ENCODE data around the gene LIMS2. TPM values are rescaled to one million over a fixed set of nuclear protein-coding genes. Genes with fewer than 3 reads are reported as not detected.

The LIMS2 gene
- total RNA-seq, 3 donors from 2014 or later, result 9.5 to 27.9 (median 19.4) TPM

- H3K36me3 ChIP-seq, result no peaks in the 10 kb centered on the region
- no peak for DNase-seq (ENCODE audit: low spot score in 2 of 2)
- H3K4me3 ChIP-seq, result no peak overlapping the region
- H3K27me3 ChIP-seq, result no peaks in the 10 kb centered on the region
- peaks cover 2 to 3% of the 10 kb centered on the region in 2 donors for H3K4me1 ChIP-seq
- intact Hi-C loops (cut with DNase I; ENCODE audit: low total_unique reads), result loop anchor here (5.0 kb wide), 1 partner anchor 1170 kb away; no protein-coding TSS in a partner anchor
- H3K27ac ChIP-seq, result no peak overlapping the region
- TF ChIP-seq CTCF (IDR thresholded peaks at IDR 0.05), result no peak
- TF ChIP-seq POLR2A (IDR thresholded peaks at IDR 0.05), result no peak
- no peak for TF ChIP-seq POLR2AphosphoS5 (IDR thresholded peaks at IDR 0.05)
- no peaks in the 10 kb centered on the region for H3K9me3 ChIP-seq
Observed at GRCh38 chr2:127641846-127642507, 33.4 kb downstream of the LIMS2 start.

- no peaks in the 10 kb centered on the region for H3K36me3 ChIP-seq
- intact Hi-C loops (cut with DNase I; ENCODE audit: low total_unique reads), result loop anchor here (5.0 kb wide), 1 partner anchor 1169 kb away; no protein-coding TSS in a partner anchor
- TF ChIP-seq CTCF (IDR thresholded peaks at IDR 0.05), result no peak
Observed at GRCh38 chr2:127641133-127641532, 34.2 kb downstream of the LIMS2 start.

GRCh38 chr2:127640082-127641072 lies 35.0 kb downstream of the LIMS2 start:
- H3K4me1 ChIP-seq, result peaks cover 3% of the 10 kb centered on the region in 2 donors
- no peak overlapping the region for H3K4me3 ChIP-seq
- TF ChIP-seq CTCF (IDR thresholded peaks at IDR 0.05) (no peak), POLR2AphosphoS5 (IDR thresholded peaks at IDR 0.05) (no peak), POLR2A (IDR thresholded peaks at IDR 0.05) (no peak)
- intact Hi-C loops (cut with DNase I; ENCODE audit: low total_unique reads), result loop anchor here (5.0 kb wide), 1 partner anchor 1168 kb away; no protein-coding TSS in a partner anchor
- no peak for DNase-seq (ENCODE audit: low spot score in 2 of 2)
- H3K36me3 ChIP-seq, result no peaks in the 10 kb centered on the region
- H3K27me3 ChIP-seq, result no peaks in the 10 kb centered on the region
- H3K27ac ChIP-seq, result peak overlapping the region in 1 of 2 donors; percentile 93
- H3K9me3 ChIP-seq, result no peaks in the 10 kb centered on the region

More at GRCh38 chr2:127641133-127641532, 34.2 kb downstream of the LIMS2 start:
- peaks cover 3% of the 10 kb centered on the region in 2 donors for H3K4me1 ChIP-seq
- H3K27me3 ChIP-seq, result no peaks in the 10 kb centered on the region
- no peak overlapping the region for H3K4me3 ChIP-seq
- no peak overlapping the region for H3K27ac ChIP-seq
- DNase-seq (ENCODE audit: low spot score in 2 of 2), result no peak
- no peaks in the 10 kb centered on the region for H3K9me3 ChIP-seq

DNA sequence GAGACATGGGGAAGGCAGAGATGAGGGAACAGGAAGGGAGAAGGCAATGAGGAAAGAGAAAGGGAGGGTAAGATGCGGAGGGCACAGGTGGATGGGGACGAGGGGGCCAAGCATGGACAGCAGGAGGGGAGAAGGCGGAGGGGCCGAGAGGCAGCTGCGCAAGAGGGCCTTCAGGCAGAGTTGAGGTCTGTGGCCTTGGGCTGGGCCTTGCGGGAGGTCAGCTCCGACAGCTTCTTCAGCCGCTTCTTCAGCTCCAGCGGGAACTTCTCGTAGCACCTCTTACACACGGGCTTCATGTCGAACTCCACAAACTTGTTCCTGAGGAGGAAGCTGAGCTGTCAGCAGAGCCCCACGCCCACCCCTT lies 36.2 kb downstream of the LIMS2 start:
- DNase-seq (ENCODE audit: low spot score in 2 of 2), result no peak
- H3K27ac ChIP-seq, result peak overlapping the region in 1 of 2 donors; percentile 93
- no peak overlapping the region for H3K4me3 ChIP-seq
- no peaks in the 10 kb centered on the region for H3K36me3 ChIP-seq
- no peak for TF ChIP-seq POLR2AphosphoS5 (IDR thresholded peaks at IDR 0.05)
- no peak for TF ChIP-seq POLR2A (IDR thresholded peaks at IDR 0.05)
- no peak for TF ChIP-seq CTCF (IDR thresholded peaks at IDR 0.05)
- no peaks in the 10 kb centered on the region for H3K27me3 ChIP-seq
- peaks cover 3 to 5% of the 10 kb centered on the region in 2 donors for H3K4me1 ChIP-seq
- intact Hi-C loops (cut with DNase I; ENCODE audit: low total_unique reads), result no loop called here
- no peaks in the 10 kb centered on the region for H3K9me3 ChIP-seq

All from breast epithelium (tissue), 4 donors.